K562 (cell line): ENCODE measurements around the gene PACRG.

Experiments
- ATF3 ChIP-seq, 2 experiments: fragments of 450-650 bp in 1 of 2; sonication (generic) in 1 of 2; formaldehyde crosslinking in 1 of 2; IDR thresholded peaks in 1 of 2; conservative IDR thresholded peaks in 1 of 2; 2 replicates each; pipeline versions ENCODE4 v1.6.1 to v1.8.1; 2016 to 2023; ENCODE audit warnings: mild to moderate bottlenecking in 2 of 2, moderate library complexity in 2 of 2, inconsistent platforms in 1 of 2, missing genetic modification reagents in 1 of 2
- CCAR2 ChIP-seq: fragments of 200-400 bp; formaldehyde crosslinking; IDR thresholded peaks from 2 replicates; pipeline ENCODE4 v1.6.1; 2017; ENCODE audit warnings: mild to moderate bottlenecking, low read depth, low read length
- FOXM1 ChIP-seq, 2 experiments: fragments of 450-650 bp in 1 of 2; sonication (generic) in 1 of 2; formaldehyde crosslinking in 1 of 2; IDR thresholded peaks; 2 replicates each; pipeline versions ENCODE4 v1.6.1 to v1.9.0; 2017 to 2022; ENCODE audit warnings: low read depth in 2 of 2, mild to moderate bottlenecking in 2 of 2, missing genetic modification reagents in 1 of 2, moderate library complexity in 1 of 2
- HDAC3 ChIP-seq: fragments of 450-650 bp; IDR thresholded peaks from 2 replicates; pipeline ENCODE4 v1.6.1; 2018; ENCODE audit warnings: borderline replicate concordance, mild to moderate bottlenecking, moderate library complexity; ENCODE audit not compliant: partially characterized antibody
- JUND ChIP-seq, 2 experiments: IDR thresholded peaks; 2 replicates in 1 of 2; 3 replicates in 1 of 2; pipeline ENCODE4 v1.6.1; 2011; ENCODE audit warnings: borderline replicate concordance in 2 of 2, low read depth in 2 of 2, low read length in 2 of 2, improper control_type of control experiment in 1 of 2, missing biosample characterization in 1 of 2, missing genetic modification characterization in 1 of 2, missing genetic modification reagents in 1 of 2
- POLR2AphosphoS5 ChIP-seq: IDR thresholded peaks from 2 replicates; pipeline ENCODE4 v1.6.1; 2011; ENCODE audit warnings: mild to moderate bottlenecking, low read depth, low read length, moderate library complexity; ENCODE audit not compliant: control insufficient read depth, insufficient read depth
- RCOR1 ChIP-seq, 2 experiments: IDR thresholded peaks; 2 replicates each; pipeline ENCODE4 v1.6.1; 2012; ENCODE audit warnings: low read depth in 2 of 2, low read length in 2 of 2, borderline replicate concordance in 1 of 2, improper control_type of control experiment in 1 of 2
- RFX5 ChIP-seq: IDR thresholded peaks from 2 replicates; pipeline ENCODE4 v1.6.1; 2011; ENCODE audit warnings: low read depth, mild to moderate bottlenecking, improper control_type of control experiment, low read length
- SMC3 ChIP-seq: conservative IDR thresholded peaks from 2 replicates; pipeline ENCODE4 v1.6.1; 2011; ENCODE audit warnings: low read depth, low read length, improper control_type of control experiment; ENCODE audit not compliant: insufficient read depth
- SP1 ChIP-seq: sonication (generic); formaldehyde crosslinking; IDR thresholded peaks from 2 replicates; pipeline ENCODE4 v1.8.1; 2022; ENCODE audit warnings: mild to moderate bottlenecking, missing genetic modification reagents
- SRF ChIP-seq, 2 experiments: fragments of 250-450, 450-650 bp in 1 of 2; sonication (Bioruptor Pico) in 1 of 2; sonication (generic) in 1 of 2; formaldehyde crosslinking; IDR thresholded peaks; 2 replicates each; pipeline versions ENCODE4 v1.5.0 to v1.5.1; 2020 to 2022; ENCODE audit warnings: mild to moderate bottlenecking in 1 of 2, missing genetic modification reagents in 1 of 2
- ZNF23 ChIP-seq: fragments of 250-450 bp; sonication (Bioruptor Pico); IDR thresholded peaks from 2 replicates; pipeline ENCODE4 v1.4.0; 2020; ENCODE audit warnings: mild to moderate bottlenecking
- ZNF3 ChIP-seq: fragments of 250-450 bp; sonication (Bioruptor Pico); IDR thresholded peaks from 2 replicates; pipeline ENCODE4 v1.5.0; 2021; ENCODE audit warnings: mild to moderate bottlenecking, moderate library complexity
- ZZZ3 ChIP-seq: fragments of 450-650 bp; IDR thresholded peaks from 2 replicates; pipeline ENCODE4 v1.6.1; 2016; ENCODE audit warnings: antibody characterized with exemption, mild to moderate bottlenecking, moderate library complexity

- TF ChIP-seq ZZZ3 (no peak), JUND (IDR thresholded peaks at IDR 0.05; ENCODE audit: borderline replicate concordance, low read depth, low read length) (no peak), JUND (tag; IDR thresholded peaks at IDR 0.05; ENCODE audit: borderline replicate concordance, low read depth, low read length) (no peak), ATF3 (IDR thresholded peaks at IDR 0.05) (no peak), ATF3 (CRISPR knock-in tag; conservative IDR thresholded peaks at IDR 0.05) (no peak), SRF (CRISPR knock-in tag; IDR thresholded peaks at IDR 0.05) (no peak), SMC3 (no peak), ZNF23 (no peak), RCOR1 (IDR thresholded peaks at IDR 0.05; ENCODE audit: borderline replicate concordance in 1 of 2, low read depth in 2 of 2, low read length in 2 of 2) (no peak), RFX5 (no peak), ZNF3 (CRISPR knock-in tag) (no peak), SP1 (CRISPR knock-in tag) (no peak), HDAC3 (no peak), POLR2AphosphoS5 (no peak), FOXM1 (IDR thresholded peaks at IDR 0.05; ENCODE audit: low read depth) (no peak), FOXM1 (CRISPR knock-in tag; IDR thresholded peaks at IDR 0.05; ENCODE audit: low read depth) (no peak), CCAR2 (no peak)
Observed at GRCh38 chr6:163188746-163189145, 461.0 kb downstream of the PACRG start.
